HEK293T (cell line): Measurements from ENCODE around the gene KLF4.

Source experiments
- FOXA1 ChIP-seq: fragments of 450-650 bp; IDR thresholded peaks from 2 replicates; pipeline ENCODE4 v1.6.1; 2016; ENCODE audit warnings: mild to moderate bottlenecking
- FOXK2 ChIP-seq: fragments of 450-650 bp; IDR thresholded peaks from 2 replicates; pipeline ENCODE4 v1.6.1; 2016; ENCODE audit warnings: mild to moderate bottlenecking
- FOXM1 ChIP-seq: fragments of 450-650 bp; IDR thresholded peaks from 2 replicates; pipeline ENCODE4 v1.6.1; 2017; ENCODE audit warnings: mild to moderate bottlenecking, borderline replicate concordance
- NFRKB ChIP-seq: fragments of 450-650 bp; IDR thresholded peaks from 2 replicates; pipeline ENCODE4 v1.6.1; 2016; ENCODE audit warnings: mild to moderate bottlenecking, moderate library complexity
- SP1 ChIP-seq: fragments of 450-650 bp; IDR thresholded peaks from 2 replicates; pipeline ENCODE4 v1.6.1; 2017
- SUZ12 ChIP-seq: fragments of 450-650 bp; IDR thresholded peaks from 2 replicates; pipeline ENCODE4 v1.6.1; 2016; ENCODE audit warnings: mild to moderate bottlenecking

GRCh38 chr9:107492381-107492970 is 2.9 kb upstream of the KLF4 start:
- TF ChIP-seq FOXA1 (no peak), SUZ12 (no peak), NFRKB (no peak), SP1 (no peak), FOXM1 (no peak), FOXK2 (no peak)
